UCSD-AML1 (cell line): Measurements from ENCODE around the gene PMEPA1.

Experiments used
- DNase-seq: peaks from one replicate; lab custom pipeline; 2025; ENCODE audit not compliant: unreplicated experiment; lab: John Stamatoyannopoulos, UW

The PMEPA1 gene

GRCh38 chr20:57679113-57679512 is 30.7 kb downstream of the PMEPA1 start:
- DNase-seq = no peak

DNA sequence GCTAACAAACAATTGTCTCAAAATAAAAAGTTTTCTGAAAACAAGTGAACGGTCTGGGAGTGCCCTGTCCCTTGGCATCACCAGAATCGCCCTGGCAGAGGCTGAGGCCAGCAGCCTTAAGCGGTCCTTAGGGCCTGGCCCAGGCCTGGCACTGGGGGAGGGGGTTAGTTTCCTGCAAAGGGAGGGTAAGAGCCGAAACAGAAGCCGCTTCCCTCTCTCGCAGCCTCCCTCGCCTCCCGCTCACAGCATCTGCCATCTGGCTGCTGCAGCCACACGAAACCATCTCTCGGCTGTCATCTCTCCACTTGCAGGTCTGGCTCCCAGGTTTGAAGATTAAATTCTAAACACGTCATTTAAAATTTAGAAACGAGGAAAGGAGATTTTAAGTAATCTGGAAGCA is 31.5 kb downstream of the PMEPA1 start:
- DNase-seq = no peak

GRCh38 chr20:57677584-57677982 is 32.2 kb downstream of the PMEPA1 start:
- DNase-seq = no peak

GRCh38 chr20:57676589-57677583 is 32.9 kb downstream of the PMEPA1 start:
- DNase-seq = no peak

DNA sequence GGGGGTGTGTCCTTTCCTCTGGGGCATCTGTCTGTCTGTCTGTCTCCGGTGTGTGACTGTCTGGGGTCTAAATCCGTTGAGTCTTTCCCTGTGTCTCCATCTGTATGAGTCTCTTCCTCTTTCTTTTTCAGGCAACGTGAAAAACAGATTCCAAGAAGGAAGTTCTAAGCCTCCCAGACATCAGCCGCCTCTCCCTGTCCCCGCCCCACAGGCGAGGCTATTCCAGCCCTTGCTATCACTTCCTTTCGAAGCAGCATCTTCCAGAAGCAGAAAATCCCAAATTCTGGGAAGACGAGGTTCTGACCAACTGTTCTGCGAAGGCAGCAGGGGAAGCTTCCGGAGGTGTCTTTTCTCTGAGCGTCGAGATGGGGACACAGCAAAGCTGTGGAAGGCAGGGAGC is 34.0 kb downstream of the PMEPA1 start:
- DNase-seq = no peak

DNA sequence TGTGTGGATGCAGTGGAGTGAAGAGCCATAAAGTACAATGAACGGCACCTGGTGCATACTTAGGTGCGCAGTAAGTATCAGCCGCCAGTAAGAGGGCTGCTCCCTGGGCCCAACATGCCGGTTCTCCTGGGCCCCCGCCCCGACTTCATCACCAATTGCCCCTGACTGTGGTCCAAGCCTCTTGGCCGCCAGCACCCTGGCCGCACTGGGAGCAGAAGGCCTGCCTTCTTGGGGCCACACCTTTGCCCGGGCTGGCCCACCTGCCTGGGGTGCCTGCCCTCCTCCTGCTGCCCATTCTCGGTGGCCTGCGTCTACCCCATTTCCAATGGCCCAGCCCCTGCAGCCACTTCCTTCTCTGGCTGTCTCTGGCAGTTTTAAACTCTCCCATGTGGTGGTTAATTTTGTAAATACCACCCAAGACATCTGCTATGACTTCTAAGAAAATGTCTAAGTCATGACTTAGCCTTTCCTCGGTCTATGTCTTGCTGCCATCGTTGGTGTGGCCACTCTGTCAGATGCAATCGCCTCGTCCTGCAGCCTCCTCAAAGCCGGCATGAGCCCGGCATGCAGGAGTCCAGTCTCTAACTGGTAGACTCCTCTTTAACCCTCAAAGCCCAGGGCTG is 36.8 kb downstream of the PMEPA1 start:
- DNase-seq = no peak

DNA sequence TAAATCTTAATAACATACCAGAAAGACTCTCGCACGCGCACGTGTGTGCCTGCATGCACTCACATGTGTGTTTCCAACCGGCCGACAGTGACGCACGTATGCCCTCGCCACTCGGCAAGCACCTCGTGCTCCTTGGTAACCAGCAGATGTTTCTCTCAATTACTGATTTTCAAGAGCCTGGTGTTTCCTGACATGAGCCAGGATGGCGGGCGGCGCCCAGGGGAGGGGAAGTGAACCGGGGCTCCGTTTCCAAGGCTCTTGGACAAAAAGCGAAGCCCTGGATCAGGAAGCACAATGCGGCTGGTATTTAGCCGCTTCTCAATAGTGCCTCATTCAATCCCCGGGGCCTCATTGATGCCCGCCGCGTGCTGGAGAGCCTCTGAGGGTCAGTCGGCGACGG is 37.7 kb downstream of the PMEPA1 start:
- peak; percentile 21 for DNase-seq

- DNase-seq = no peak
These were observed 38.2 kb downstream of the PMEPA1 start for GRCh38 chr20:57671662-57672061.

- no peak for DNase-seq
These were observed 38.8 kb downstream of the PMEPA1 start for GRCh38 chr20:57671072-57671391.

DNA sequence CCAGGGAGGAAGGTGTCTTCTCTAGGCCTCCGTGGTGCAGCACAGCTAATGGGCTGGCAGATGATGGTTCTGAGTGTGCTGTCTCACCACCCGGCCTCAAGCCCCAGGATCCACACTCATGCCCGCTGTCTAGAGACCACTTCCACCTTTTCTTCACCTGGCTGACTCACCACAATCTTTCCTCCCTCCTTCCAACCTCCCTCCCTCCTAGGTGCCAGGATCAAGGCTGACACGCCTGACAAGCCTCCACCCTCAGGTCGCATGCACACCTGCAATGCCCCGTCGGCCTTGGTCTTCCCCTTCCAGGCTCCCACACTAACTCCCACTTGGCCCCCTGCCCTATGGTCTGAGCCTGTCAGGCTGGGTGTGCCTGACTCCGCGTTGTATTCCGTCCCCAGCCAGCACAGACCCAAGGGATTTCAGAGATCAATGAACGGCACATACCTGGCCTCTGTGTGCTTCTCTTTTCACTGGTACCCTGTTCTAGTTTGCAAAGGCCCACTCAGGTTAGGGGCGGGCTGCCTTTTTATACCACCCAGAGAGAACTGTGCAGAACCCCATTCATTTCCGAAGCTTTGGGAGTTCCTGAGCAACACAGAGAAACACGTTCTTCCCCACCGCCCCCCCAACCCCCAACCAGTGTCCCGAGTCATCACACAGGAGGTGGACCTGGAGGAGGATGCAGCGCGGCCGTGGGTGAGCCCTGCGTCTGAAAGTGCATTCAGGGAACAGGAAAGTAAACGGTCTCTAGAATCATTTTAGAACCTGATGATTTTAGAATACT is 39.3 kb downstream of the PMEPA1 start:
- no peak for DNase-seq

DNA sequence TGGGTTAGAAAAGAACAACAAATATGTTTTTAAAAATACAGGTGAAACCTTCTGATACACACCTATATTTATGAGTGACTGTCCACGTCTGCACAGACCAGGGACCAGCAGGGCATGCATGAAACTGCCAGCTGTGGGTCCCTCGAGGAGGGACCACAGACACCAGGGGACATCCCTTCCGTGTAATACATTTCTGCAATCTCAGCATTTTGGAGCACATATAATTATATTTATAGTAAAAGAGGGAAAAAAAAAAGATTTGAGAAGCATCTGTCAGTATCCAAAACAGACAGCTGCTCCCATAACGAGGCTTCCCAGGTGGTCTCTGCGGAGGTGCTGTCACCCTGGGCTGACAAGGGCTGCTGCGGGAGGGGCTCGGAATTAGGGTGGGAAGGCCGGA is 40.2 kb downstream of the PMEPA1 start:
- DNase-seq = no peak

- no peak for DNase-seq
These were observed 41.7 kb downstream of the PMEPA1 start for GRCh38 chr20:57667924-57668782.

DNA sequence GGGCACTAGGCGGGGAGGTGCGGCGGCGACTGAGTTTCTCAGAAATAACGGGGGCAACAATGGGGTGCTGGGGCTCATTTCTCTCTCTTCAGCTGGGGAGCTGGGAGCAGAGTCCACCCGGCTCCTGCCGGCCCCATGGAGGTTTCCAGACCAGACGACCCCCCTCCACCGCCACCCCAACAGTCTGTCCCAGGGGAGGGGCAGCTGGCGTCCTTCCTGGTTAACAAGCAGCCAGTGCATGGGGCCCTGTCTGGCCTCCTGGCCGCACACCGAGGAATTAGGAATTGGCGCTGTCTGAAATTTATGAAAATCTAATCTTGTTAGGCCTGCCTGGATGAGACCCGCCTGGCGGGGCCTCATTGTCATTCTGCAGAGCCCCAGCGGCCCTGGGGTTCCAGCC is 42.4 kb downstream of the PMEPA1 start:
- no peak for DNase-seq

- DNase-seq = no peak
These were observed 43.0 kb downstream of the PMEPA1 start for GRCh38 chr20:57666834-57667157.

- no peak for DNase-seq
These were observed 43.5 kb downstream of the PMEPA1 start for GRCh38 chr20:57666106-57666833.

DNA sequence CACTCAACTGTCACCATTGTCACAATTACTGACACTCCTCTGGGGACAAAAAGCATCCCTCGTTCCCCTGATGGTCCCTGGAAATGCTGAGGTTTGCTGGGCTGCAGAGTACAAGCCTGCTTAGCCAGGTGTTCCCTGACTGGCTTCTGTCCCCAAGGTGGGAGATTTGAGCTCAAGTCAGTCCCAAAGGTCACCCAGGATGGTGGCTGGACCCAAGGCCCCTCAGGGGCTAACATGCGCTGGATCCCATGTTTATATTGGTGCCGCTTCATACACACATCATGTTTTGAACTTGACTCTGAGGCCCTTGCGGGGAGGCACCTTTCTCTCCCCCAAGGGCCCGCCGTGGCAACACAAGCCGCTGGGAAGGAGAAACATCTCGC is 44.2 kb downstream of the PMEPA1 start:
- no peak for DNase-seq

DNA sequence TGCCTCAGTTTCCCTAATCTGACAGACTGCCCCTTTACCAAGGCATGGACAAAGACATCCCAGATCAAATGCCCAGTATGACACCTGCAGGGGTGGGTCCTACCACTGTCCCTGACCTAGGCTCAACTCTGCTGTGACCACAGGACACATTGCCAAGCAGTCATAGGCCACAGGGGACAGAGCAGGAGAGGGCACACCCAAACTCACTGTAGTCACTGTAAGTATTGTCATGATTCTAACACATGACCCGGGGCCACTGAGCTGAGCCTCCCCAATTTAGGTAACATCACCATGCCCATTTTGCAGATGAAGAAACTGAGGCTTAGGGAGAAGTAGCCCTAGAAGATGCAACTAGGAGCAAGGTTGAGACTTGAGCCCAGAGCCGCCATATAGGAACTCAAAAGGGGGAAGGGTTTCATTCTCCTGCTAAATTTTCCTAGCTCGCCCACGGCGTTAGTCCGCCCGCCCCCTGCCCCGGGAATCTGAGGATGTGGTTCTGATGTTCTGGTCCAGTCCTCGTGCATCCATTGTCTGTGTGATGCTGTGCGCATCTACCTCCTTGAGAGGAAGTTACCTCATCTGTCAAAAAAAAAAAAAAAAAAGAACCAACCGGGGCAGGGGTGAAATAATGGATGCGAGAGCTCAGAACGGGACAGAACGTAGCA is 44.8 kb downstream of the PMEPA1 start:
- no peak for DNase-seq

DNA sequence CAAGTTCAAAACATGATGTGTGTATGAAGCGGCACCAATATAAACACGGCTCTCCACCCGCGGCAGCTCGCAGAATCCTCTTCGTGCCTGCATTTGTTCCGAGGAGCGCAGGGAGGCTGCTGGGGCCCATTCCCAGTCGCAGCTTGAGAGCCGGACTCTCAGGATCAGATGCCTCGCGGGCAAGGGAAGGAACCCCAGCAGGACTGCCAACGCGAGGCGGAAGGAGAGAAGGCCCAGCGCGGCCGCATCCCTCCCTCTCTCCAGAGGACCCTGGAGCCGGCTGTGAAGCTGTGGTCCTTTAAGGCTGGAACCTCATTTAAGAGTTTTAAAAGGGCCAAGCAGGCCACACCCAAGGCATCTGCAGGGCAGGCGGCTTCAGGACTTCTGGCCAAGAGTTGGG is 45.3 kb downstream of the PMEPA1 start:
- DNase-seq = no peak

DNA sequence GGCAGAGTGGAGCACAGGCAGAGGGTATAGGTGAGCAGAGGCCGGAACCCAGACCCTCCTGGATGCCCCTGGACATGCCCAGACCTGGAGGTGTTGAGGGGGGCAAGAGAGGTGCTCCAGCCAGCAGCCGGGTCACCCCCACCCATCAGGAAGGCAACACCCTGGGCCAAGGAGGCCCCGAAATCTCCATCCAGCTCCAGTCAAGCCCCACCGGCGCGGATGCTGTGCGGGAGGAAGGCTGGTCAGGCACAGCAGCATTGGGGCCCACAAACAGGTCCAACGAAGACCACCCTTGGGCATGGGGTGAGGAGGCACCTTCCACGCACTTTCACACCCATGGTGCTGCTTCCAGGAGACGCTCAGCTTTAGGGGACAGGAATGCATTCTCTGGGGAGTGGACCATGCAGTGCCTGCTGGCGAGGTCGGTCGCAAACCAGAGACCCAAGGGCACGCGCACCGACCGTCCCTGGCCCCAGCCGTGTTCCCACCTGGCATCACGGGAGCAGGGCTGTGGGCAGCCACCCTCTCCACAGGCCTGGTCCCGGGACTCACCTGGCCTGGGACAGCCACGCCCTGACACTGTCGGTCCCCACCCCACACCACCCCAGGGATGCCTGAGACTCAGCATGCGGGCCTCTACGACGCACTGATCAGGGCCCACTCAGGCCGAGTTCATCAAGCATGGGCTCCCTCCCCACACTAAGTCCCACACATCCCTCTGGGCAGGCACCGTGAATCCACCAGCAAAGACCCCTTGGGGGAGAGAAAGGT is 45.9 kb downstream of the PMEPA1 start:
- no peak for DNase-seq
